Stimulated activated CD8-positive, alpha-beta memory T cell treated with anti-CD3 and anti-CD28 coated beads, Interleukin-4, amount 100 ng/mL, for 24 hours (primary cell): ENCODE data around the gene TRMT10C.
"Not testable (repeated sequence)": the region's sequence is repeated elsewhere in the genome, so short reads cannot be mapped to it uniquely, and the experiment has no call there.

Experiments
- DNase-seq: peaks from one replicate; pipeline ENCODE4 v3.0.0-alpha.2; 2020; ENCODE audit warnings: low read depth

Gene TRMT10C

DNA sequence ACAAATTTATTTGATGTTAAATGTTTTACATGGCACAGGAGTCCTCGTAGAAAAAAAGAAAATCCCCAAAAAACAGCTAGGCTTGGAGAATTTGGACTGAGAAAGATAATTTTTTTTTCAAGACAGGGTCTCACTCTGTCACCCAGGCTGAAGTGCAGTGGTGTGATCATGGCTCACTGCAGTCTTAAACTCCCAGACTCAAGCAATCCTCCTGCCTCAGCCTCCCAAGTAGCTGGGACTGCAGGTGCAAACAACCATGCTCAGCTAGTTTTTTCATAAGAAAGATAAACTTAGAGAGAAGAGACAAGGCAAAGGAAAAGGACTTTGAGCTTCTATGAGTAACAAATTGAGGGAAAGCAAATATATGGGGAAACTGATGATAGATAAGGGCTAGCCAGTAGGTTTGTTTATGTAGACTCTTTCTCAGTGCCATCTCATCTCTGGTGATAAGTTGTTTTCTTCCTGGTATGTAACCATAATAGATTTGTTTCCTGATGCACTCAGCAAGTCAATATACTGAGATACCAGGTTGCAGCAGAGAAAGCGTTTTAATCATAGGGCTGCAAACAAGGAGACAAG, 13.1 kb upstream of the TRMT10C start:
- no peak for DNase-seq

- no peak for DNase-seq
These were observed 12.2 kb upstream of the TRMT10C start for GRCh38 chr3:101549473-101549872.

DNA sequence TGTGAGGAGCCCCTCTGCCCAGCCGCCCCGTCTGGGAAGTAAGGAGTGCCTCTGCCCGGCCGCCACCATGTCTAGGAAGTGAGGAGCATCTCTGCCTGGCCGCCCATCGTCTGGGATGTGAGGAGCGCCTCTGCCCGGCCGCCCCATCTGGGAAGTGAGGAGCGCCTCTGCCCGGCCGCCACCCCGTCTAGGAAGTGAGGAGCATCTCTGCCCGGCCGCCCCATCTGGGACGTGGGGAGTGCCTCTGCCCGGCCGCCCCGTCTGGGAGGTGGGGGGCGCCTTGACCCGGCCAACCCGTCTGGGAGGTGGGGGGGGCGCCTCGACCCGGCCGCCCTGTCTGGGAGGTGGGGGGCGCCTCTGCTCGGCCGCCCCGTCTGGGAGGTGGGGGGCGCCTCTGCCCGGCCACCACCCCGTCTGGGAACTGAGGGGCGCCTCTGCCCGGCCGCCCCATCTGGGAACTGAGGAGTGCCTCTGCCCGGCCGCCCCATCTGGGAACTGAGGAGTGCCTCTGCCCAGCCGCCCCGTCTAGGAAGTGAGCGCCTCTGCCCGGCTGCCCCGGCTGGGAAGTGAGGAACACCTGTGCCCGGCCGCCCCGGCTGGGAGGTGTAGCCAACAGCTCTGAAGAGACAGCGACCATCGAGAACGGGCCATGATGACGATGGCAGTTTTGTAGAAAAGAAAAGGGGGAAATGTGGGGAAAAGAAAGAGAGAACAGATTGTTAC, 10.1 kb upstream of the TRMT10C start:
- DNase-seq = not testable (repeated sequence)

- not testable (repeated sequence) for DNase-seq
These were observed 8.3 kb upstream of the TRMT10C start for GRCh38 chr3:101553381-101553780.

DNA sequence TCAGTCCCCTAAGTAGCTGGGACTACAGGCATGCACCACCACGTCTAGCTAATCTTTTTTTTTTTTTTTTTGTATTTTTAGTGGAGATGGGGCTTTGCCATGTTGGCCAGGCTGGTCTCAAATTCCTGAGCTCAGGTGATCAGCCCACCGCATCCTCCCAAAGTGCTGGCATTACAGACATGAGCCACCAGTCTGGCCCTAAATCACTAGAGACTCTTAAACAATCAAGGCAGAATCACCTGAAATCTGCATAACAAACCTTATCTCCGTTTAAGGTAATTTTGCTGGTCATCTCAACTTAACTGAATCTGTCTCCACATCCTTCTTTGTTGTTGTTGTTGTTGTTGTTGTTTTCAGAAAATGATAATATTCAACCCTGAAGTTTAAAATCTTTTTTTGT, 5.6 kb upstream of the TRMT10C start:
- no peak for DNase-seq

- no peak for DNase-seq
These were observed 6.1 kb downstream of the TRMT10C start for GRCh38 chr3:101567528-101568317.

DNA sequence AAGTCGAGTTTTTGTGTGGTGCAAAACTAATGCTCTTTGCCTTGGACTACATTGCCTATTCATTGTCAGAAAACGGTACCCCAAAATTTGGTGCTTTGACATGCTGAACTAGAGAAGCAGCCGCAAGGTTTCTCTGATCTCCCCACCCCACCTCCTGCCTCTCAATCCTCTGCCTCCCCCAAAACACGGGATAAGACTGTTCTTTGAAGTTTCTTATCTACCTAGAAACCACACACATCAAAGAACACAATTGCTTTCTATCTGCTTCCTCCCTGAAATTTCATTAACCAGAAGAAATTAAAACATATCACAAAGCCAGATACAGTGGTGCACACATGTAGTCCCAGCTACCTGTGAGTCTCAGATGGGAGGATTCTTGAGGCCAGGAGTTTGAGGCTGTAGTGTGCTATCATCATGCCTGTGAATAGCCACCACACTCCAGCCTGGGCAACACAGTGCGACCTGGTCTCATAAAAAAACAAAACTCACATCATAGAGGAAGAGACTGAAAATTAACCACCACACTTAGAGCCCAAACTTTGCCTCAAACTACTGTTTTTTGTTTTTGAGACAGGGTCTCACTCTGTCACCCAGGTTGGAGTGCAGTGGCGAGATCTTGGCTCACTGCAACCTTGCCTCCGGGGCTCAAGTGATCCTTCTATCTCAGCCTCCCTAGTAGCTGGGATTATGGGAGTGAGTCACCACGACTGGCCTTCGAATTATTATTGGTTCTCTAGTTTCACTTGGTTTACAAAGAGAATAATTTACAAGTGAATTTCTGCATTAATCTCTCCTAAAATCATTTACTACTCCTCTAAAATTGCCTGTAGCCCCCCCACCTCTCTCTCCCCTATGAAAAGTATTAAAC, 9.6 kb downstream of the TRMT10C start:
- DNase-seq = no peak

DNA sequence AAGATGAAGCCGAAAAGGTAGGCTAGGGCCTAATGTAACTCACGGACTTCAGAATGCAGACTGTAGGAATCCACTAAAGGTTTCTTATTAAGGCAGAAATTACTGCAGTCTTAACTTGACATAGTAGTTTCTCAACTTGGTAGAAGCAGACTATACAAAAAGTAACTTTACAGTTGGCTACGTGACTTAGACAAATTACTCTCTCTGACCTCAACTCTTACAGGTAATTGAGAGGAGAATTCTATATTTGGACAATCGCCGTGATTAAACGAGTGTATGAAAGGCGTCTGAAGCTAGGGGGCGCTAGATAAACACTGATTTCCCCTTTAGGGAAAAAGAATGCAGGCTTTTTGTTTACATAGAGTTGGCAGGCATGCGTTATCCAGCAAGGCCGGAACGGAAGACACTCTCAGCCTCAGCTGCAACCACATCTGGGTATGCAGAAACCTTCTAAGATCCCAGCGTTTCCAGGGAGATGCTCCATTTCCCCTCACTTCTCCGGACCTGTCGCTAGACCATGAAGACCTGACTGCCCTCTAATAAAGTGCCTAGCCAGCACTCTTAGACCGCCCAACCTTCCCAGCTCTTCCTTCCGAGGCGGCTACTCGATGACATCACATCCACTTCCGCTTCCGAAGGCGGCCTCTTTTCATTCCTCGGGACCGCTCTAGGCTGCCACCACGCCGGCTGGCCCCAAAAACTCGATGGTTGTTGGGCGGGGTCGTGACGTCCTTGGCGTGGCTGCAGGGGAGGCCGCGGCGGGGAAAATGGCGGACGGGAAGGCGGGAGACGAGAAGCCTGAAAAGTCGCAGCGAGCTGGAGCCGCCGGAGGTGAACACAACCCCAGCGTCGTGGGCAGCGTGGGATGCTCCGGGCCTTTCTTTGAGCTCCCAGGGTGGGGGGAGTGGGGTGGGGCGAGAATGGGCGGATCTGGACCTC, 12.1 kb downstream of the TRMT10C start, which contains the start of gene PCNP:
TSS of gene PCNP (plus strand) at position 732 of the 939 bp plus-strand sequence. CDS start at position 768, 36 bp downstream.
- DNase-seq = peak; percentile 98

DNA sequence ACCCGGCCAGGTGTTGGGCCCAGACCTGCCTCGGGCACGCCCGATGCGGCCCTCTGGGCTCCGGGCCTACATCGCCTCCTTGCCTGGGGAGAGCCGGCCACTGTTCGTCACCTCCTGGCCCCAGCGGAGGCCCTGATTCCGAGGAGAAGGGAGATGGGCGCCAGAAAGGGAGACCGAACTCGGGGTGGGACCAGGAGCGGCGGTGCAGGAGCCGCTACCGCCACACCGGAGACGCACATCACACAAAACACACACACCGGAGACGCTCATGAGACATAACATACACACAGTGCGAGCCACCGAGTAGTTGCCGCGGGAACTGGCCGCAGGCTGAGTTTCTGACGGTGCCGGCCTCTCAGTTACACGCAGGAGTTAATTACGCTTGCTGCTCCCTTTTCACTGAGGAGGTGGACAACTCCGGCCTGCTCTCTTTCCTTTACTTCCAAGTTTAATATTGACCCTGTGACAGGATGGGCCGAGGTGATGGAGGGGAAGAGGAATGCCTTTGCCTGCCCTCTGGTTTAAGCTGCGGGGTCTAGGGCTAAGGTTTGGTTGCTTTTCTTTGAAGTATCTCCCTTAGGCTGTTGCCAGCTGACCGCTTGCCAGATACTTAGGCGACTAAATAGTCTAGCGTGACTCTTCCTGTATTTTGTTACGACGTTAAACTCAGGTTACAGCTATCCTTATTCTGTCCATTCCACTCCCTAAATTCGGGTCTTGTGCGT, 12.9 kb downstream of the TRMT10C start:
- peak; percentile 21 for DNase-seq

- no peak for DNase-seq
These were observed 15.6 kb downstream of the TRMT10C start for GRCh38 chr3:101577286-101577685.

DNA sequence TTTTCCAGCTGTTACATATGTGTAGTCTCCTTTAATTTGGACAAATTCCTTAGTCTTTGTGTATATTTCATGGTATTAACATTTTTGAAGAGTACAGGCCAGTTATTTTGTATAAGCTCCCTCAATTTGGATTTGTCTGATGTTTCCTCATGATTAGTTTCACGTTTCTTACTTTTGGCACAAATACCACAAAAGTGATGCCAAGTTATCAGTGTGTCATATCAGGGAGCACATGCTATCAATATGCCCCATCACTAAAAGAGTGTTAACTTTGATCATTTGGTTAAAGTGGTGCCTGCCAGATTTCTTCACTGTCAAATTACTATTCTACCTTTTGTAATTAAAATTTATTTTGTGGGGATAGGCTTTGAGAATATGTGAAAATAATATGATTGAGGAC, 26.9 kb downstream of the TRMT10C start:
- DNase-seq = no peak

DNA sequence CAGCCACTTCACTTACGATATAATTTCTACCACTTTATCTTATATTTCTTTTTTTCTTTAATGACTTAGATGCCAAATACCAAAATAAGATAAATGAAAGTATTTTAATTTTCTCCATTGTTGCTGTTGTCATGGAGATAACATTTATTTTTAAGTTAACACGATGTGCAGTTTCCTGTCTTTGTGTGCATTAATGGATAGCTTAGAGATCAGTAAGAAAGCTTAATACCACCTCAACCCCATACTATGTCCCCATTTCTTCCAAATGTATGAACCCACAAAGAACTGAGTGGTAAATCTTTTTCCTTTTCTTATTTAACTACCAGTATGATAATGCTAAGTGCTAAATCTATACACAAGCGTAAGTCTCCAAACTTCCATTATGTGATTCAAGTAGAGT, 29.4 kb downstream of the TRMT10C start:
- no peak for DNase-seq

DNA sequence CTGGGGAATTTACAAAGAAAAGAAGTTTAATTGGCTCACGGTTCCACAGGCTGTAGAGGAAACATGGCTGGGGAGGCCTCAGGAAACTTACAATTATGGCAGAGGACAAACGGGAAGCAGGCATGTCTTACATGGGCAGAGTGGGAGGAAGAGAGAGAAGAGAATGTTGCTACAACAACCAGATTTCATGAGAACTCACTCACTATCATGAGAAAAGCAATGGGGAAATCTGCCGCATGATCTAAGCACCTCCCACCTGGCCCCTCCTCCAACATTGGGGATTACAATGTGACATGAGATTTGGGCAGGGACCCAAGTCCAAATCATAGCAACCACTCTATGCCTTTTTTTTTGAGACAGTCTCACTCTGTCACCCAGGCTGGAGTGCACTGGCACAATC, 41.1 kb downstream of the TRMT10C start:
- DNase-seq = no peak

- DNase-seq = no peak
These were observed 41.5 kb downstream of the TRMT10C start for GRCh38 chr3:101603184-101603583.

- DNase-seq = not testable (repeated sequence)
These were observed 43.7 kb downstream of the TRMT10C start for GRCh38 chr3:101605398-101605797.

DNA sequence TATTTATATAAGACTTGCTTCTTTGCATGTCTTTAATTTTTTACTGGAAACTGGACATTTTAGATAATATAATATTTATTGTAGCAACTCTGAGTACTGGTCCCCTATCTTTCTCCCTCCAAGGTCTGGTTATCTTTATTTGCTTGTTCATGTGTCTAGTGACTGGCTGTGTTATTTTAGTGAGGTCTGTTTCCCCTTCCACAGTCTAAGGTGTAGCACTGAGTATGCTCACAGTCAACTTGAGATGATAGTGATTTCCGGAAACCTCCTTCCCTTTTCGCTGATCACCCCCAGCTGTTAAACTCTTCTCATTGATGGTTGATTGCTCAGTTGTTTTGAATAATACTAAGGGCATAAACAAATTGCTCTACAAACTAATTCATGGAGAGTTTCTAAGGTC, 49.4 kb downstream of the TRMT10C start:
- DNase-seq = no peak

DNA sequence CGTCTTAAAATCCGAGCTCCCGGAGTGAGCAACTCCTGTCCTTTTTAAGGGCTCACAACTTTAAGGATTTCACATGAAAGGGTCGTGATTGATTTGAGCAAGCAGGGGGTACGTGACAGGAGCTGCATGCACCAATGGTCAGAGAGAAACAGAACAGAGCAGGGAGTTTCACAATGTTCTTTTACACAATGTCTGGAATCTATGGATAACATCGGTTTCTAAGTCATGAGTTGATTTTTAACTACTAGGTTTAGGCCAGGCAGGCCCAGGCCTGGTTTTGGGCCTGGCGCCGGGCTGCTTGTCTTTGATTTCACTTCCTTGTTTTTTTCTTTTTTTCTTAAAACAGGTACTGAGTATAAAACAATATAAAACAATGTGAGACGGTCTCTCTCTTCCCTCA, 51.3 kb downstream of the TRMT10C start:
- DNase-seq = not testable (repeated sequence)

DNA sequence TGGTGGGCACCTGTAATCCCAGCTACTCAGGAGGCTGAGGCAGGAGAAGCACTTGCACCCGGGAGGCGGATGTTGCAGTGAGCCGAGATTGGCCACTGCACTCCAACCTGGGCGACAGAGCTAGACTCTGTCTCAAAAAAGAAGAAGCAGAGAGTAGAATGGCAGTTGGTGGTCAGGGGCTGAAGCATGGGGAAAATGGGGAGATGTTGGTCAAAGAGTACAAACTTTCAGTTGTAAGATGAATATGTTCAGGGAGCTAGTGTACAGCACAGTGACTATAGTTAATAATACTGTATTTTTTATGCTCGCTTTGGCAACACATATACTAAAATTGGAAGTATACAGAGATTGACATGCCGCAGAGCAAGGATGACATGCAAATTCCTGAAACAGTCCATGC, 53.9 kb downstream of the TRMT10C start:
- DNase-seq = no peak
